AG10803 (cell line): ENCODE data around the gene NSUN2.

Source experiments
- DNase-seq: peaks from one replicate; pipeline ENCODE4 v3.0.0; 2010; ENCODE audit warnings: low read depth
- H3K4me3 ChIP-seq: 2 replicates; pipeline ENCODE4 v1.5.1; 2011; ENCODE audit warnings: mild to moderate bottlenecking, low read length, control low read depth
- CTCF ChIP-seq: conservative IDR thresholded peaks from 2 replicates; pipeline ENCODE4 v1.5.1; 2011; ENCODE audit warnings: mild to moderate bottlenecking, low read length, control low read depth, inconsistent platforms

NSUN2 gene

GRCh38 chr5:6616632-6617031 lies 16.2 kb downstream of the NSUN2 start:
- TF ChIP-seq CTCF = no peak
- DNase-seq = no peak
- no peak overlapping the region for H3K4me3 ChIP-seq

- no peak for TF ChIP-seq CTCF
- no peak for DNase-seq
- H3K4me3 ChIP-seq = no peak overlapping the region
Measured at GRCh38 chr5:6615034-6615815, 17.6 kb downstream of the NSUN2 start.

- no peak for DNase-seq
- H3K4me3 ChIP-seq = no peak overlapping the region
- TF ChIP-seq CTCF = no peak
Measured at GRCh38 chr5:6611334-6612256, 21.2 kb downstream of the NSUN2 start.

- DNase-seq = no peak
- H3K4me3 ChIP-seq = no peak overlapping the region
- no peak for TF ChIP-seq CTCF
Measured at GRCh38 chr5:6608016-6608415, 24.8 kb downstream of the NSUN2 start.

- H3K4me3 ChIP-seq = no peak overlapping the region
- no peak for TF ChIP-seq CTCF
- no peak for DNase-seq
Measured at GRCh38 chr5:6607559-6607936, 25.3 kb downstream of the NSUN2 start.

GRCh38 chr5:6606884-6607558 lies 25.8 kb downstream of the NSUN2 start:
- H3K4me3 ChIP-seq = no peak overlapping the region
- no peak for TF ChIP-seq CTCF
- no peak for DNase-seq
